GM18517 (cell line): Measurements from ENCODE around the gene KMT2D.

Experiments
- ATAC-seq: cut with Tn5 transposase; IDR thresholded peaks from one replicate; pipeline ENCODE4 v1.9.1; 2021; ENCODE audit warnings: mild to moderate bottlenecking, moderate library complexity; ENCODE audit not compliant: unreplicated experiment

Gene KMT2D

DNA sequence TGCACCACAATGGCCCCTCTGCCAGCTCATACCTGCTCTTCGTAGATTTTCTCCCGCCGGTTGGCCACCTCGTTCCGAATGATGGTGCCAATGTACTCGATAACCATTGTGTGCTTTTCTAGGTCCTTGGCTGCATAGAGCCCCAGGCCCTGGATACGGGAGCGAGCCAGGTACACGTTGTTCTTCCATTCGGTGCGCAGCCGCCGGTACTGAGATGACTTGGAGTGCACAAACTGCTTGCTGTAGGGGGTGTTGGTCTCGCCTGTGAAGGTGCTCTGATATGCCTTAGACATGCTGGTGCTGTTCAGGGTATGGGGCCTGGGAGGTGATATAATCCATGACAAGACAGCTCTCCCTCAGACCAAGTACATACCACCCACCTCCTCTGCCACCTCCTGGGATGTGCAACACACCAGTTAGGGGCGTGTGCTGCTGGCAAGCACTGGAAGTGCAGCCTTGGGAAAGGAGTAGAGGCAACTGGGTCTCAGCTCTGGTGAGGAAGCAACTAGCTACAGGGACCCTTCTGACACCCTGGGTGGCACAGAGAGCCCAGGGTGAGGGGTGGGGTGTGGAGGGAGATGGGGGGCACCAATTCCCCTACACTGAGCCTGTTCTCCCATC, 37.9 kb downstream of the KMT2D start:
- ATAC-seq: no peak

DNA sequence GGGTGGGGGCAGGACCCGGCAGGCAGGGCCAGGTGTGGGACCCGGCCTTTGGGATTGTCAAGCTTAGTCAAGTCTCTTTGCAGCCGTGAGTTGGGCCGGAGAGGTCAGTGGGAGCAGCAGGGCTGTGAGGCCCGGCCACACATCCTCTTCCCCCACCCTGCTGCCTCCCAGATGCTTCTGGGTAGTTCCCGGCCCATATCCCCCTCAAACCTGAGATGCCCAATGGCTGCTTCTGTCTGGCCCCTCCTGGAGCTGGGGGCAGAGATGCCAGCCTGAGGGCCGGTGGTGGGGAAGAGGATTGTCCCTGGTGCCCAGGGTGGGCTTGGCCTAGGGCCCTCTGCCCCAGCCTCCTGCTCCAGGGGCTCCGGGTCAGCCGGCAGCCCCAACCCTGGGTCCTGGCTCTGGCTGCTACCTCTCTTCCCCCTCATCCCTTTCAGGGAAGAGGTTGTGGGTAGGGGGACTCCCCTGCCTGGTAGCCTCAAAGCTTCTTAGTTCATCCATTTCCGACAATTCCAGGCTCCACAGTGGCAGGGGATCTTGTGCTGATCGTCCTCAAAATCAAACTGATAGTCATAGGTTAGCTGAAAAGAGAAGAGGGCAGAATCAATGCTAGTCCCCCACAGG, 39.2 kb downstream of the KMT2D start:
- no peak for ATAC-seq

DNA sequence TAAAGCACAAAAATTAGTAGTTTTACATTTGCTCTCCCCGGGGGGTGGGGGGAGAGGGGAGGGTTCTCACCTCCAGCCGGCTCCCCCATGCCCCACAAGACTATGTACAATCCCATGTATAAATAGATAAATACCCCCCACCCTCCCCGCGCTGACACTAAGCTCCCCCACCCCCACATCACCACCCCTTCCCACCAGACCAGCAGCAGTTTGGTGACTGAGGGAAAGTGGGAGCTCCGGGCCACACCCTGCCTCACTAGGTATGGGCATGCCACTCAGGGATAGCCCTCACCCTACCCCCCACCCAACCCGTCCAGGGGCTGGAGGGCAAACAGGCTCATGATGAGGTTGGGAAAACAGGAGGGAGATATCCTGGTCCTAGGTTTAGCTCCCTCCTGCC, 40.2 kb downstream of the KMT2D start:
- ATAC-seq: no peak

DNA sequence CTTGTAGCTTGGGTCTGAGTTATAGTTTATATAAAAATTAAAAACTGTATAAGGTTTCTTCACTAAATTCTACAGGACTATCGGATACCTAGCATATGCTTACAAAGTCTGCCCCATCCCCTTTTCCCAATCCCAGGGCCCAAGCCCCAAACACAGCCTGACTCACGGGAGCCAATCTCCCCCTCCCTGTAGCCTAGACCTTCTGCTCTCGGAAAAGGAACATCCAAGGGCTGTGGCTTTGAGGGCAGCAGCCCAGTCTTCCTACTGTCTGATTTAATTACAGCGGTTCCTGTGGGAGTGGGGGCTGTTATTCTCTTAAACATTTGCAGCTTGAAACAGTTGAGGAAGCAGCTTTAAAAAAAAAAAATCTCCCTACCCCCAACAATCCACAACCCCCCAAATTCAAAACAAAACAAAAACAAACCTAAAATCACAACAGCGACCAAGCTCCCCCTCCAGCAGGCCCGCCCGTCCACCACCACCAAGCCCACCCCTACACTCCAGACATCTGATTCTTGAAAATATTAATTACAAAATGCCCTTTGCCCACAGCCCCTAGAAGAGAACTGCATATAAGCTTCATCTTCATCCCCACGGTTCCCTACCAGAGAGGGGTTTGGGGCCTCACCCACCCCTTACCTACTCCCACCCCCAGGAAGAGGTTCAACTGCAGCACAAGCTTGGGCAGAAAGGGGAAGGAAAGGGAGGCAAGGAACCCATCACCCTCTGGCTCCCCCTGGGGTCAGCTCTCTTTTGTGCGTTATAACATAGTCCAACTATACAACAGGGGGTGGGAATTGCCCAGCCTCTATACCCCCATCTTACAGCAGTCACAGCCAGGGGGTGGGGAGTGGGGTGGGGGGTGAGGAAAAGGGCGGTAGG, 40.9 kb downstream of the KMT2D start:
- no peak for ATAC-seq

DNA sequence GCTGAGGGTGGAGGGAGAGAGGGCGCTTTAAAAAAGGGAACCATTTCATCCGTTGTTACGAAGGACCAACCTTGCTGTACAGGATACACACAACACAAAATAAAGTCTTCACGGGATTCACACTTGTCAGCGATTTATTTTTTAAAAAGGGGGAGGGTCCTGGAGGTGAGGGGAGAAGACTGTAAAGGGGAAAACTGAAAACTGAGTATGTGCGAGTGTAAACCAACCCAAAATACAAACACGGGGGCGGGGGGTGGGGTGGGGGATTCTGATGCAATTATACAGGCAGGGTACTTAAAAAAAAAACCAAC, 41.5 kb downstream of the KMT2D start:
- ATAC-seq: no peak

DNA sequence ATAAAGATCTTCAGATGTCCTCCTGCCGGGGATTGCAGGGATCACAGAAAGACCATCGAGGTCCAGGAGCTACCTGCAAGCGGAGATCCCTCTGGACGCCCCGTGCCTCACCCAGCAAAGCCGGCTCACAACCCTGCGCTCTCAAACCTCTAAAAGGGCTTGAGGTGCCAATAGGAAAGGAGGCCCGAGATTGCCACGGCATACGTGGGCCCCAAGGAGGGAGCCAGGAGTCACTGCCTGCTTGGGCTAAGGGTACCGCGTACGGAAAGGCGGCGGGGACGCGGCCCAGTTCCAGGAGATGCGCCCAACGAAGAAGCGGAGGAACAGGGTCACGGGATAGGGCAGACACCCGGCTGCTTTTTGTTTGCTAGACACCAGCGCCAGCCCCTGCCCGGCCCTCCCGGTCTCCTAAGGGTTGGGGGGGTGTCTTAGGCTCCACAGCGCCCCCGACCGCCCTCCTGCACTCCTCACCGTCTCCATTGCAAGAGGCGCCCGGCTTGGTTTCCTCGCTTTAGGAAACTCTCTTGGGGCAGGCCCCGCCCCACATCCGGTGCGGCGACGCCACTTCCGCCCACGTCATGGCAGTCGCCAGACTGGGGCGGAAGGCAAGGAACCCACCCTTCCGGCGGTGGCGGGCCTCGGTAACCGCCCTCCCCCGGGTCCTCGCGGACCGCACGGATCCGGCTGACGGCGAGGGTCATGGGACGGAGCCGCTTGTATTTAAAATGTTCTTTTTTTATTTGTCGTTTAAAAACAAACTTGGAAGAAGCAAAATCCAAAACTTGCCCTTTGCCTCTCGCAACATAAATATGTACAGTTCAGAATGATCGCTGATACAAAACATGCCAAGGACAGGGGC, 42.1 kb downstream of the KMT2D start, which contains the start of gene PRKAG1:
Gene PRKAG1, minus strand, starts transcription at position 516 of the 859 bp plus-strand sequence. Its CDS starts 36 bp downstream, at position 480.
- peak; percentile 85 for ATAC-seq

DNA sequence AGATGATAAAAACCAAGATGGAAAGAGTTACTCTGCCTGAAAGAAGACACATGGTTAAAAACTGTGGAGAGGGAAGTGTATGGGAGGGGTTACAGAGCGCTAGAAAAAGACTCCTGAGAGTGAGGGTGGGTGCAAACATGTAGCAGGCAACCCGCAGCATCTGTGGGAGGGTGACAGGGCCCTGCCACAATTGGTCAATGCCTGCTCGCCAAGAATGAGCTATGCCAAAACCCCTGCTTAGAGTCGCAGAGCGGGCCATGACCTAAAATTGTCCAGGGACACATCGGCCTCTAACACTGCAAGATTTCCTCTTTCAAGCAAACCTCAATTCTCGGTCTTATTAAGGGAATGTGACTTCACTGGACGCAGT, 42.7 kb downstream of the KMT2D start:
- ATAC-seq: peak; percentile 19

DNA sequence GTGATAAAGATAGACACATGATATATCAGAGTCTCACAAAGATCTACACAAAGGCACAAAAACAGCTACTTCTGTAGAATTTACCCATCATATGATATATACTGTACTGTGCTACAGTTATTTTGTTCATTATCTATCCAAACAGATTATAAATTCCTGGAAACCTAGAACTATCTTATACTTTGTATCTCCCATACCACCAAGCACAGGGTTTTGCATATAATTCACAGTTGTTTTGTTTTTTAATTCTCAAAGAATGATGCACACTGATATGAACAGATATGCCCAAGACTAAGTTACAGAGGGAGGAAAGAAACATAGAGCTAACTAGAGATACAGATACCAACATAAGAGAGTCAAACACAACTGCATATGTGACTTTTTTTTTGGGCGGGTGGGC, 45.4 kb downstream of the KMT2D start:
- no peak for ATAC-seq

DNA sequence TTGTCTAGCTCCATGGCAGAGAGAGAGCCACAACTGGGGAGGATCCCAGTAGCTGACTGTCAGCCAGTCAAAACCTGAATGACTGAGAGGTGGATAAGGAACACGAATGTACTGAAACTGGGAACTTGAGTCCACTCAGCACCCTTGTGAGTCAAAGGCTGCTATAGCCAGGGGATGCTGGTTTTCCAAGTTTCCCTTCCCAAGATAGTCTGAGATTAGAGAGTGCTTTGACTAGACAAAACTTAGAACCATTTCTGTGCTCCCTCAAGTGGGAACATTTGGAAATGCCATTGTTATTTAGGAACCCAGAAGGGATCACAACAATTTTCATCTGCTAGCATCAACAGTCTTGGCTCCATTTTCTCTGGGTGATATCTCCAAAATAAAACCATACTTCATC, 46.0 kb downstream of the KMT2D start:
- ATAC-seq: no peak

DNA sequence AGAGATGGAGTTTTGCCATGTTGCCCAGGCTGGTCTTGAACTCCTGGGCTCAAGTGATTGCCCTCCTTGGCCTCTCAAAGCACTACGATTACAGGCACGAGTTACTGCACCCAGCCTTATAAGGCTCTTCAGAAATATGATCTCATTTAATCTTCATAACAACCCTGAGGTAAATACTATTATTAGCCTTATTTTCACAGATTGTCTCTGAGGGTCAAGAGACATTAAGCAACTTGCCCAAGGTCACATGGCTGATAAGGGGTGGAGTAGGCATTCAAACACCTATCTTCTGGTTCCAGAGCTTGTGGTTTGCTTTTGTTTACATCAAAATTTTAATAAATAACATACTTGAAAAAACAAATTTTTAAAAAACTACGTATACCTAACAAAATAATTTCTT, 47.2 kb downstream of the KMT2D start:
- no peak for ATAC-seq

DNA sequence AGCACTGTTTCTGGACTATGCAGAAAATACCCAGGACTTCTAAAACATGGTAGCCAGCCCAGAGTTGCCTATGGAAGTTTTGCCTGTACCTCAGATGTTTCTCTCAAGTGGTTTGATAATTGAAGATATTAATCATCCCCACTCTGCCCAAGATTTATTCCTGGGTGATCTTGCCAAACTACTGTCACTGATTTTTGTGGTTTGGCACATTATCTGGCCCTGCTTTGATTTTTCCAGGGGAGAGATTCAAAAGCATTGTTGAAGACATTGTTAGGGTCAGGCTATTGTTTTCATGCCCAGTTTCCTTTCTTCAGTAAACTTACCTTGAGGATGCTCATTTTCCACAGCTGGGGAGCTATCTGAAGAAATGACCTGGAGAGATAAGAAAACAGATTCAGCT, 47.9 kb downstream of the KMT2D start:
- ATAC-seq: no peak
